GM12878 (cell line): ENCODE data around the gene SWI5. TPM values are rescaled to one million over a fixed set of nuclear protein-coding genes. Genes with fewer than 3 reads are reported as not detected.

Experiments
- ATAC-seq: fragments of 200-7000 bp; cut with Tn5 transposase; 3 replicates; pipeline ENCODE4 v1.9.1; 2020; ENCODE audit warnings: mild to moderate bottlenecking, moderate library complexity
- BruUV-seq: library from RNA; stranded (reverse); fragments of 400-500 nt; replicated peaks from 2 replicates; lab custom pipeline; 2021; lab: Mats Ljungman, UMichigan
- CTCF ChIA-PET: fragments of 300-600 bp; sonication (Branson Sonifier 250); formaldehyde crosslinking; extraction: SDS; loops from one replicate; lab custom pipeline; 2021; ENCODE audit warnings: inconsistent platforms; lab: Yijun Ruan, JAX
- POLR2A ChIA-PET: fragments of 350-600 bp; formaldehyde crosslinking; extraction: SDS; loops from one replicate; lab custom pipeline; 2021; ENCODE audit warnings: inconsistent platforms; lab: Charles Lee
- RAD21 ChIA-PET: fragments of 300-600 bp; sonication (Branson Sonifier 250); formaldehyde crosslinking; loops from one replicate; lab custom pipeline; 2023; ENCODE audit warnings: antibody characterized with exemption; ENCODE audit not compliant: unreplicated experiment; lab: Charles Lee
- SMC1A ChIA-PET: fragments of 300-600 bp; sonication (Branson Sonifier 250); formaldehyde crosslinking; loops from one replicate; lab custom pipeline; 2023; ENCODE audit not compliant: unreplicated experiment, uncharacterized antibody; lab: Charles Lee
- DNase-seq: peaks from one replicate; pipeline ENCODE4 v3.0.0-alpha.2; 2011; ENCODE audit warnings: low read depth, low spot score
- FAIRE-seq: peaks from 3 replicates; lab custom pipeline; 2011; peaks lifted over from hg19 to GRCh38; lab: Jason Lieb, UNC
- H2AFZ ChIP-seq: 2 replicates; pipeline ENCODE4 v1.6.0; 2011; ENCODE audit warnings: low read depth, low read length, control low read depth; ENCODE audit not compliant: control insufficient read depth
- H3K27ac ChIP-seq: 2 replicates; pipeline ENCODE4 v1.5.1; 2011; ENCODE audit warnings: control low read depth; ENCODE audit not compliant: control insufficient read depth, insufficient read depth
- H3K27me3 ChIP-seq, 2 experiments: replicated peaks in 1 of 2; 2 replicates each; pipeline versions ENCODE4 v1.6.0 to v1.6.1; 2011; ENCODE audit warnings: low read length in 1 of 2; ENCODE audit not compliant: control insufficient read depth in 2 of 2, insufficient read depth in 2 of 2
- H3K36me3 ChIP-seq, 2 experiments: 2 replicates each; pipeline ENCODE4 v1.5.1; 2011; ENCODE audit warnings: low read length in 1 of 2; ENCODE audit not compliant: control insufficient read depth in 2 of 2, insufficient read depth in 2 of 2
- H3K4me1 ChIP-seq: 2 replicates; pipeline ENCODE4 v1.6.1; 2011; ENCODE audit warnings: mild to moderate bottlenecking, low read length, moderate library complexity, mixed read lengths; ENCODE audit not compliant: control insufficient read depth, insufficient read depth
- H3K4me2 ChIP-seq: 2 replicates; pipeline ENCODE4 v1.6.0; 2011; ENCODE audit warnings: control low read depth; ENCODE audit not compliant: control insufficient read depth, insufficient read depth
- H3K4me3 ChIP-seq: fragments of 200-600 bp; sonication (generic); 2 replicates; pipeline ENCODE4 v1.5.1; 2016
- H3K79me2 ChIP-seq: 2 replicates; pipeline ENCODE4 v1.6.0; 2011; ENCODE audit warnings: low read length; ENCODE audit not compliant: control insufficient read depth, insufficient read depth
- H3K9ac ChIP-seq: 2 replicates; pipeline ENCODE4 v1.8.0; 2011; ENCODE audit warnings: low read length, control low read depth, mixed read lengths; ENCODE audit not compliant: control insufficient read depth, insufficient read depth
- H3K9me3 ChIP-seq: replicated peaks from 3 replicates; pipeline ENCODE4 v1.5.1; 2011; ENCODE audit warnings: mild to moderate bottlenecking, low read length; ENCODE audit not compliant: control insufficient read depth, insufficient read depth
- H4K20me1 ChIP-seq: 2 replicates; pipeline ENCODE4 v1.6.0; 2011; ENCODE audit not compliant: control insufficient read depth, insufficient read depth
- E2F4 ChIP-seq: IDR thresholded peaks from 2 replicates; pipeline ENCODE4 v1.6.1; 2012; ENCODE audit warnings: low read depth, low read length, improper control_type of control experiment
- EED ChIP-seq: sonication (generic); IDR thresholded peaks from 2 replicates; pipeline ENCODE4 v1.6.1; 2016; ENCODE audit warnings: antibody characterized with exemption, low read depth
- HCFC1 ChIP-seq: fragments of 150-350 bp; IDR thresholded peaks from 2 replicates; pipeline ENCODE4 v1.6.1; 2014; ENCODE audit warnings: low read length
- NR2C1 ChIP-seq: fragments of 450-650 bp; IDR thresholded peaks from 2 replicates; pipeline ENCODE4 v1.6.1; 2017; ENCODE audit warnings: antibody characterized with exemption, mild to moderate bottlenecking, moderate library complexity
- PAX8 ChIP-seq: fragments of 450-650 bp; IDR thresholded peaks from 2 replicates; pipeline ENCODE4 v1.6.1; 2017; ENCODE audit warnings: mild to moderate bottlenecking, moderate library complexity
- PBX3 ChIP-seq: IDR thresholded peaks from 2 replicates; pipeline ENCODE4 v1.6.1; 2011; ENCODE audit warnings: mild to moderate bottlenecking, low read depth, low read length, moderate library complexity; ENCODE audit not compliant: insufficient replicate concordance
- PKNOX1 ChIP-seq: fragments of 450-650 bp; IDR thresholded peaks from 2 replicates; pipeline ENCODE4 v1.6.1; 2016; ENCODE audit warnings: mild to moderate bottlenecking
- POLR2AphosphoS2 ChIP-seq: IDR thresholded peaks from 2 replicates; pipeline ENCODE4 v1.6.1; 2011; ENCODE audit warnings: low read depth, mild to moderate bottlenecking, low read length, improper control_type of control experiment, moderate library complexity
- RELA ChIP-seq: fragments of 450-650 bp; IDR thresholded peaks from 2 replicates; pipeline ENCODE4 v1.8.0; 2014; ENCODE audit warnings: borderline replicate concordance; ENCODE audit not compliant: partially characterized antibody
- SIX5 ChIP-seq: IDR thresholded peaks from 2 replicates; pipeline ENCODE4 v1.6.1; 2011; ENCODE audit warnings: mild to moderate bottlenecking, low read depth, low read length, moderate library complexity; ENCODE audit not compliant: severe bottlenecking
- SUZ12 ChIP-seq: fragments of 200-600 bp; sonication (generic); IDR thresholded peaks from one replicate; pipeline ENCODE4 v1.6.1; 2018; ENCODE audit warnings: antibody characterized with exemption, mild to moderate bottlenecking; ENCODE audit not compliant: unreplicated experiment
- TARDBP ChIP-seq: IDR thresholded peaks from 2 replicates; pipeline ENCODE4 v1.6.1; 2016; ENCODE audit warnings: borderline replicate concordance
- USF1 ChIP-seq: IDR thresholded peaks from 2 replicates; pipeline ENCODE4 v1.6.1; 2011; ENCODE audit warnings: borderline replicate concordance, low read depth, mild to moderate bottlenecking, moderate library complexity, mixed read lengths, low read length; ENCODE audit not compliant: insufficient read depth; ENCODE audit errors: extremely low read length
- YBX1 ChIP-seq: fragments of 450-650 bp; IDR thresholded peaks from 2 replicates; pipeline ENCODE4 v1.6.1; 2016; ENCODE audit warnings: antibody characterized with exemption
- ZSCAN29 ChIP-seq: fragments of 450-650 bp; IDR thresholded peaks from 2 replicates; pipeline ENCODE4 v1.6.1; 2017; ENCODE audit warnings: mild to moderate bottlenecking, moderate library complexity
- WGBS: methylation state at CpG from one replicate; pipeline ENCODE4 v1.1.6; 2016; ENCODE audit warnings: low lambda C conversion rate; ENCODE audit not compliant: insufficient replicate concordance, insufficient coverage; ENCODE audit errors: missing lambda C conversion rate; 5-methylcytosine and 5-hydroxymethylcytosine counted together
- in situ Hi-C: fragments of 300-500 bp; cut with MboI; formaldehyde crosslinking; loops from 9 replicates; pipeline ENCODE4 v1.14.3; 2018; ENCODE audit warnings: mixed read lengths
- intact Hi-C: fragments of 100-400 bp; cut with micrococcal nuclease; formaldehyde crosslinking; loops from one replicate; pipeline ENCODE4 v1.14.2; 2022; ENCODE audit not compliant: unreplicated experiment
- polyA plus RNA-seq, 11 experiments: library from polyadenylated mRNA; depleted of rRNA in 4 of 11; unstranded in 6 of 11; stranded (reverse) in 5 of 11; fragments of >200 nt; fragmentation: Nextera tagmentation in 4 of 11; fragmentation: Illumina TruSeq in 1 of 11; extraction: Ambion mirVana in 4 of 11; extraction: Trizol in 1 of 11; gene quantifications; 1 replicate in 1 of 11; 2 replicates in 10 of 11; pipeline versions ENCODE4 v1.2.1 to v1.2.3, GENCODE V29; 2011 to 2016; ENCODE audit warnings: inconsistent platforms in 2 of 11, missing spikeins in 2 of 11, low read depth in 1 of 11
- total RNA-seq, 4 experiments: library from RNA; depleted of rRNA in 3 of 4; stranded (reverse); fragments of >200 nt in 3 of 4; fragmentation: Illumina TruSeq in 1 of 4; extraction: Trizol in 1 of 4; gene quantifications; 2 replicates each; pipeline versions ENCODE4 v1.2.1 to v1.2.3, GENCODE V29; 2013 to 2021

SWI5 gene
- total and polyA plus RNA-seq, 10 of the 15 experiments (the other 5 are each of a cell fraction or from before 2014, with no cell fraction given) = 13.3 to 36.2 (median 18.1) TPM

GRCh38 chr9:128335914-128336313 lies 59.8 kb downstream of the SWI5 start (continued):
- no peak for TF ChIP-seq SUZ12
- TF ChIP-seq PKNOX1 = no peak

GRCh38 chr9:128337936-128338335 lies 61.9 kb downstream of the SWI5 start:
- WGBS = 91% methylated on average over 7 of the region's 7 CpGs
- Histone ChIP-seq H2AFZ (no peak overlapping the region), H3K27ac (no peak overlapping the region), H3K27me3 (no peaks in the 10 kb centered on the region), H3K36me3 (no peaks in the 10 kb centered on the region; a peak in 2 of 4 replicates), H3K4me2 (no peak overlapping the region), H3K4me3 (no peak overlapping the region), H4K20me1 (no peaks in the 10 kb centered on the region), H3K4me1 (no peaks in the 10 kb centered on the region), H3K9me3 (no peaks in the 10 kb centered on the region), H3K79me2 (no peaks in the 10 kb centered on the region), H3K9ac (no peak overlapping the region)
- DNase-seq = no peak
- ATAC-seq = no peak
- no peak for FAIRE-seq
- intact Hi-C loops = no loop called here
- TF ChIP-seq RELA (no peak), POLR2AphosphoS2 (no peak), NR2C1 (no peak), E2F4 (no peak), USF1 (no peak), EED (no peak), SIX5 (no peak), YBX1 (no peak), PBX3 (no peak), TARDBP (no peak), PAX8 (no peak), HCFC1 (no peak), ZSCAN29 (no peak)
- in situ Hi-C loops = no loop called here
- ChIA-PET CTCF (no interaction called here), POLR2A (interaction anchor here (0.6 kb wide), 2 partner anchors 442 to 690 kb away, joined by 3 to 6 read pairs; partner anchors contain the start of gene SH3GLB2), RAD21 (interaction anchor here (1.6 kb wide), 1 partner anchor 42 kb away, joined by 3 read pairs; no protein-coding TSS in a partner anchor), SMC1A (no interaction called here)
- BruUV-seq = no TSS peak
